NT2/D1 (cell line): ENCODE measurements around the gene PCNT.

Experiments
- DNase-seq: peaks from one replicate; pipeline ENCODE4 v3.0.0-alpha.2; 2011; ENCODE audit warnings: low read depth, low spot score
- H3K27me3 ChIP-seq: 2 replicates; pipeline ENCODE4 v1.6.0; 2011; ENCODE audit warnings: mild to moderate bottlenecking; ENCODE audit not compliant: insufficient read length, insufficient read depth
- H3K36me3 ChIP-seq: 2 replicates; pipeline ENCODE4 v1.6.1; 2011; ENCODE audit warnings: mild to moderate bottlenecking, low read length, mixed read lengths; ENCODE audit not compliant: insufficient read depth, insufficient read length
- H3K4me1 ChIP-seq: 2 replicates; pipeline ENCODE4 v1.5.1; 2011; ENCODE audit not compliant: insufficient read depth, insufficient read length
- H3K4me3 ChIP-seq: 2 replicates; pipeline ENCODE4 v1.5.1; 2011; ENCODE audit warnings: low read depth; ENCODE audit not compliant: insufficient read length
- H3K9ac ChIP-seq: 2 replicates; pipeline ENCODE4 v1.6.0; 2011; ENCODE audit warnings: low read depth; ENCODE audit not compliant: insufficient read length
- H3K9me3 ChIP-seq: 2 replicates; pipeline ENCODE4 v1.5.1; 2011; ENCODE audit warnings: mild to moderate bottlenecking, low read length; ENCODE audit not compliant: insufficient read depth
- SUZ12 ChIP-seq: IDR thresholded peaks from 2 replicates; pipeline ENCODE4 v1.6.1; 2011; ENCODE audit not compliant: insufficient read length, insufficient read depth; ENCODE audit errors: extremely low read depth
- YY1 ChIP-seq: IDR thresholded peaks from 2 replicates; pipeline ENCODE4 v1.6.1; 2011; ENCODE audit not compliant: insufficient read length, insufficient read depth
- ZNF274 ChIP-seq: IDR thresholded peaks from 2 replicates; pipeline ENCODE4 v1.6.1; 2011; ENCODE audit warnings: mild to moderate bottlenecking, low read depth, low read length

The PCNT gene

DNA sequence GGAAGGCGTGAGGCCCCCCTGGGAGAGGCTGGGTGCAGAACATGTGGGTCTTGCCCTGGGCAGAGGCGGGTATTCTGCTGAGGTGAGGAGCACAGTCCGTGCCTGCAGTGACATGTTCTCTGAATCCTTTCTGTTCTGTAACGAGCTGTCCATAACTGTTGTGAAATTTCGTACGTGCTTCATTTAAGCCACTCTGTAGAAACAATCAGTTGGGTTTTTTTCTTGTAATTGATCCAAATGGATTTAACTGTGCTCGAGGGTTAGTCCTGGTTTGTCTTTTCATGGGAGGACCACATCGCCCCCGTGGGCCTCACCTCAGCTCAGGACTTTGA is 89.4 kb downstream of the PCNT start:
- Histone ChIP-seq H3K36me3 (peaks cover 65% of the 10 kb centered on the region), H3K9ac (no peak overlapping the region), H3K4me3 (no peak overlapping the region), H3K4me1 (peaks cover 15% of the 10 kb centered on the region), H3K27me3 (no peaks in the 10 kb centered on the region), H3K9me3 (no peaks in the 10 kb centered on the region)
- DNase-seq, result no peak
- TF ChIP-seq SUZ12, result no peak
- TF ChIP-seq ZNF274, result no peak
- no peak for TF ChIP-seq YY1

DNA sequence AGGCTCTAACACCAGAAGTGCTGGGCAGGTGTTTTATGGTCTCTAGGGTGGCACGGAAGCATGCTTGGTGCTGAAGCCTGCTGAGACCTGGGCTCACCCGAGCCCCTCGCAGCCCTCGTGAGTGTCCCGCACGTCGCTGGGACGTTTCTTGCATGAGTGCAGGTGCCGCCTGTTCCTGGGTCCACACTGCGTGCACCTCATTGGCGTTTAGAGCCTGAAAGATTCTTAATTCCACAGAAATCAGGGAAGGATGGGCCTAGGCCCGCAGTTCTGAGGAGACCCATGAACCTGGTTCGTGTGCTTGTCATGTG is 91.0 kb downstream of the PCNT start:
- Histone ChIP-seq H3K36me3 (peaks cover 79% of the 10 kb centered on the region), H3K9me3 (no peaks in the 10 kb centered on the region), H3K4me1 (peaks cover 12% of the 10 kb centered on the region), H3K9ac (no peak overlapping the region), H3K4me3 (no peak overlapping the region), H3K27me3 (no peaks in the 10 kb centered on the region)
- no peak for TF ChIP-seq YY1
- no peak for DNase-seq

GRCh38 chr21:46416551-46416950 is 92.6 kb downstream of the PCNT start:
- Histone ChIP-seq H3K4me1 (peaks cover 5% of the 10 kb centered on the region), H3K9me3 (no peaks in the 10 kb centered on the region), H3K36me3 (peaks cover 83% of the 10 kb centered on the region), H3K27me3 (no peaks in the 10 kb centered on the region), H3K4me3 (no peak overlapping the region), H3K9ac (no peak overlapping the region)
- TF ChIP-seq YY1 (no peak), SUZ12 (no peak)
- DNase-seq, result no peak

DNA sequence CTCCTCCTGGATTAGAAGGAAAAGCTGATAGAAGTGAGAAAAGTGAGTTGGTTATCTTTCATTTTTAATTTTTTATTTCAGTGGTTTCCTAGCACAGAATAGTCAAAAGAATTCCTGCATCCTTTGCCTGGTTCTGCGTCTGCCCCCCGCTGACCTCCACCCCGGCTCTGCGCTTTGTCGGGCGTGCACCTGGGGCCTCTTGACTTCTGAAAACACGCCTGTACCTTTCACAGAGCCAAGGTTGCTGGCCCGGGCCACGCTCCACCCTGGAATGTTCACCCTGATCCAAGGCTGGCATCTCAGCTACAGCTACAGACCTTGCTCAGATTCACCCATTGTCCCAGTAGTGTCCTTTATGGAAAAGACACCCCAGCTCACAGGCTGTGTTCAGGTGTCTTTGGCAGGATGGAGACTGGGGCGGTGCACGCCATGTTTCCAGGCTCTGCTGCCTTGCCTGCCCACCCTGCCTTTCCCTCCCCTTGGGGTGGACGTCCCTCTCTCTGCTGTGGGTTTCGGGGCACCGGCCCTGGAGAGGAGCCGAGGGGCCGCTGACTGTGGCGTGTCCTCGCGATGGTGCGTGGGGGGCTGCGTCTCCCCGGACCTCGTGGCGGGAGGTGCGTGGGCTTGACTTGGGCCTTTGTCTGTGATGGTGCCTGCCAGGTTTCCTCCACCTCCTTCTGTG is 94.5 kb downstream of the PCNT start:
- Histone ChIP-seq H3K9ac (no peak overlapping the region), H3K4me1 (peaks cover 2% of the 10 kb centered on the region), H3K36me3 (peaks cover 83% of the 10 kb centered on the region), H3K9me3 (no peaks in the 10 kb centered on the region), H3K27me3 (no peaks in the 10 kb centered on the region), H3K4me3 (no peak overlapping the region)
- no peak for DNase-seq
- no peak for TF ChIP-seq ZNF274
- no peak for TF ChIP-seq SUZ12
- no peak for TF ChIP-seq YY1

- H3K9me3 ChIP-seq, result no peaks in the 10 kb centered on the region
- DNase-seq, result no peak
- H3K27me3 ChIP-seq, result no peaks in the 10 kb centered on the region
- H3K9ac ChIP-seq, result no peak overlapping the region
- no peak overlapping the region for H3K4me3 ChIP-seq
- H3K36me3 ChIP-seq, result peaks cover 82% of the 10 kb centered on the region
- TF ChIP-seq SUZ12 (no peak), YY1 (no peak), ZNF274 (no peak)
- peaks cover 7% of the 10 kb centered on the region for H3K4me1 ChIP-seq
These were observed 96.6 kb downstream of the PCNT start for GRCh38 chr21:46420241-46421190.

DNA sequence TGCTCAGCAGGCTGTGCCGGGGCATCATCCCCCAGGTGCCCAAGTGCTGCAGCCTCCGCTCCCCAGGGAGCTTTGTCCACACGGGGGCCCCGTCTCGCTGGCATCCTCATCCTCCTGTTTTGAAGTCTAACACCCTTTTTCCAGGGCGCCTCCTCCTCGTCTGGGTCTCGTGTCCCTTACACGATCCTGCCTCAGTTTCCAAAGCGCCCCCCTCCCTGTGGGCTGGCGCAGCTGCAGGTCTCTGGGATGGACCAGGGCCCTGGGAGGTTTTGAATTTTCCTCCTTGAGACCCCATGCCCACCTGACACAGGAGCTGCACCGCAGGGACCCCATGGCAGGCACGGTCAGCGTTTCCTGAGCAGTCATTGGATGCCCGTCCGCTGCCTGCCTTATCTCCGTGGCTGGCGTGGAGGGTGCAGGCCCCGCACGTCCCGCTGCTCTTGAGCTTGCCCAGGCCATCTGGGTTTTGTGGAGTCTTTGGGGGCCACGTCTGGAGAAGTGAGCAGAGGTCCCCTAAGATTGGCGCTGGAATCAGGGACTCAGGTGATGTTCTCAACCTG is 97.3 kb downstream of the PCNT start:
- Histone ChIP-seq H3K4me1 (peaks cover 7% of the 10 kb centered on the region), H3K9me3 (no peaks in the 10 kb centered on the region), H3K9ac (no peak overlapping the region), H3K27me3 (no peaks in the 10 kb centered on the region), H3K36me3 (peaks cover 80% of the 10 kb centered on the region), H3K4me3 (no peak overlapping the region)
- TF ChIP-seq YY1 (no peak), ZNF274 (no peak), SUZ12 (no peak)
- DNase-seq, result no peak

DNA sequence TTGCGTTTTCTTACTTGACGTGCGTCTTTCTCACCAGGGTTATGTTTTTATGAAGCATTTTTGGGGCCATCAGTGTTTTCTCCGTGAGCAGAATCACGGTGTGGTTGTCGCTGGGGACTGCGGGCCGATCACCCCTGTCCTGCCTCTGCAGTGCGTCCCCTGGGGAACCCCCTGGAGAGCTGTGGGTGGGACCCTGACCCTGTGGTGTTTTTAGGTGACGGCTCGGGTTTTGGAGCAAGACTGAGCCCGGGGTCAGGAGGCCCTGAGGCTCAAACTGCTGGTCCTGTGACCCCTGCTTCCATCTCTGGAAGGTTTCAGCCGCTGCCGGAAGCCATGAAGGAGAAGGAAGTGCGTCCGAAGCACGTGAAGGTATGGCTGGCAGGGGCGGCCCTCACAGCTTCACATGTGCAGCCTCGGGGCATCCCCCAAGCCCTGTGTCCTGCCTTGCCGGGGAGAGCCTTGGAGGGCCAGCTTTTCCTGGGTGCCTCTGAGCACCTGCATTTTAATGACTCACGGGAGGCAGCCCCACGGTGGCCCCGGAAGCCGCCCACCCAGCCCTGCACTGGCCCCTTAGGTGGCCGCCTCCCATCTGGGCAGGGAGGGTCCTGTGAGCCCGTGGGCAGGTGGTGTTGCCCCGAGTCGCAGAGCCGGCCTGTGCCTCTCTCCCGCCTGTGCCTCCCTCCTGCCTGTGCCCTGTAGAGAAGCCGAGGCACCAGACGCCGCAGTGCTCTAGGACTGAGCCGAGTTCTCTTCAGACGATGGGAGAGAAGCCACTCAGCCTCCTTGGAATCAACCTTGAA is 98.0 kb downstream of the PCNT start:
- Histone ChIP-seq H3K4me3 (no peak overlapping the region), H3K36me3 (peaks cover 80% of the 10 kb centered on the region), H3K4me1 (peaks cover 7% of the 10 kb centered on the region), H3K9ac (no peak overlapping the region), H3K27me3 (no peaks in the 10 kb centered on the region), H3K9me3 (no peaks in the 10 kb centered on the region)
- DNase-seq, result no peak
- TF ChIP-seq YY1, result no peak
- no peak for TF ChIP-seq SUZ12
- TF ChIP-seq ZNF274, result no peak
